Psoas muscle (tissue), 8 donors: ENCODE results near the gene CD4. TPM values are rescaled to one million over a fixed set of nuclear protein-coding genes. Genes with fewer than 3 reads are reported as not detected.

Source experiments
- ATAC-seq, 4 donors: fragments of 200-7000 bp; cut with Tn5 transposase; one replicate each; pipeline ENCODE4 v1.9.1; 2020; ENCODE audit warnings: moderate library complexity in 3 of 4, mild to moderate bottlenecking in 2 of 4
- DNase-seq, 2 donors: peaks; one replicate each; pipeline ENCODE4 v3.0.0-alpha.2; 2020
- H3K27ac ChIP-seq: fragments of 200-600 bp; one replicate; pipeline ENCODE4 v1.8.0; 2022
- H3K27me3 ChIP-seq, 3 donors: fragments of 200-600 bp in 1 of 3; one replicate each; pipeline versions ENCODE4 v1.6.1 to v1.8.0; 2013 to 2022; ENCODE audit warnings: low read length in 2 of 3, mild to moderate bottlenecking in 2 of 3, moderate library complexity in 1 of 3; ENCODE audit not compliant: insufficient read depth in 3 of 3
- H3K36me3 ChIP-seq, 2 donors: fragments of 200-600 bp in 1 of 2; one replicate each; pipeline versions ENCODE4 v1.6.1 to v1.8.0; 2013 to 2022; ENCODE audit warnings: low read depth in 1 of 2, mild to moderate bottlenecking in 1 of 2, moderate library complexity in 1 of 2; ENCODE audit not compliant: insufficient read depth in 1 of 2
- H3K4me1 ChIP-seq: fragments of 200-600 bp; one replicate; pipeline ENCODE4 v1.8.0; 2022
- H3K4me3 ChIP-seq: fragments of 200-600 bp; one replicate; pipeline ENCODE4 v1.8.0; 2022; ENCODE audit warnings: mild to moderate bottlenecking
- H3K9me3 ChIP-seq: fragments of 200-600 bp; one replicate; pipeline ENCODE4 v1.8.0; 2022
- CTCF ChIP-seq: fragments of 200-600 bp; IDR thresholded peaks from one replicate; pipeline ENCODE4 v1.8.0; 2022; ENCODE audit warnings: antibody characterized with exemption
- WGBS, 3 donors: extraction: QIAGEN DNeasy Blood & Tissue Kit; methylation state at CpG; one replicate each; pipeline versions ENCODE4 v1.1.6 to v1.1.7; 2013; 5-methylcytosine and 5-hydroxymethylcytosine counted together
- intact Hi-C, 2 donors: fragments of 100-400 bp; cut with DNase I; formaldehyde crosslinking; loops; one replicate each; pipeline versions ENCODE4 v1.11.0 to v1.14.2; 2022
- polyA plus RNA-seq, 3 donors: library from polyadenylated mRNA; stranded (reverse); fragments of 200-250 nt; gene quantifications; one replicate each; pipeline ENCODE4 v1.2.3, GENCODE V29; 2013
- total RNA-seq, 4 donors: library from RNA; stranded (reverse); fragmentation: NEBNext Ultra II Directional in 2 of 4; extraction: Animal tissue kit (Norgen Biotek cat#: 25700) in 2 of 4; gene quantifications; one replicate each; pipeline versions ENCODE4 v1.2.1 to v1.2.4, GENCODE V29; 2021 to 2023
- donor health status: healthy with polysubstance abuse.
- donor health status: DM: no; HTN: no; CAD: no; lungs with moderate emphysema.
- donor health status: Bipolar disorder and iron deficiency.
- donor health status: healthy.
- donor health status: DM: yes; HTN: yes; CAD: no.
- donor health status: DM: no; HTN: no; CAD: no.
- donor health status: DM: no; HTN: no; CAD: no.
- donor health status: DM: yes; HTN: yes; CAD: no.

Gene CD4
- total and polyA plus RNA-seq, 7 donors, result 0.47 to 4.9 (median 2.3) TPM

DNA sequence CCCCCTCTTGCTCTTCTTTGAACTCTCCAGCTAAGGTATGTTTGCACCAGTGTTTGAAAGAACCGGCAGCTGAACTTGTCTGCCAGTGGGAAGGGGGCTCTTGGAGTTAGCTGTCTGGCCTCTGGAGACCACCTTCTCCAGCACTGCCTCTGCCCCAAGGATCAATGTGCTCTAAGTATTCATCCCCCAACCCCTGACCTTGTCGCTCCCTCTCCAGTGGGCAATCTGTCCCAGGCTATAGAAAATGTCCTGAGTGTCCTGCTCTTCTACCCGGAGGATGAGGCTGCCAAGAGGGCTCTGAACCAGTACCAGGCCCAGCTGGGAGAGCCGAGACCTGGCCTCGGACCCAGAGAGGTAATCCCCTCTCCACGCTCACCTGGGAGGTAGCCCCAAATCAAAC is 41.7 kb downstream of the CD4 start:
- no peak for TF ChIP-seq CTCF
- no peak for ATAC-seq
- intact Hi-C loops, result no loop called here
- no peak for DNase-seq
- no peaks in the 10 kb centered on the region for H3K9me3 ChIP-seq
- 84 to 94% (median 84%) methylated on average over 6 of the region's 6 CpGs for WGBS, 3 donors
- peaks cover 0 to 2% of the 10 kb centered on the region in 2 donors for H3K36me3 ChIP-seq
- no peak overlapping the region for H3K27ac ChIP-seq
- peaks cover 0 to 31% (median 6%) of the 10 kb centered on the region in 3 donors for H3K27me3 ChIP-seq
- no peak overlapping the region for H3K4me3 ChIP-seq
- H3K4me1 ChIP-seq, result no peaks in the 10 kb centered on the region

DNA sequence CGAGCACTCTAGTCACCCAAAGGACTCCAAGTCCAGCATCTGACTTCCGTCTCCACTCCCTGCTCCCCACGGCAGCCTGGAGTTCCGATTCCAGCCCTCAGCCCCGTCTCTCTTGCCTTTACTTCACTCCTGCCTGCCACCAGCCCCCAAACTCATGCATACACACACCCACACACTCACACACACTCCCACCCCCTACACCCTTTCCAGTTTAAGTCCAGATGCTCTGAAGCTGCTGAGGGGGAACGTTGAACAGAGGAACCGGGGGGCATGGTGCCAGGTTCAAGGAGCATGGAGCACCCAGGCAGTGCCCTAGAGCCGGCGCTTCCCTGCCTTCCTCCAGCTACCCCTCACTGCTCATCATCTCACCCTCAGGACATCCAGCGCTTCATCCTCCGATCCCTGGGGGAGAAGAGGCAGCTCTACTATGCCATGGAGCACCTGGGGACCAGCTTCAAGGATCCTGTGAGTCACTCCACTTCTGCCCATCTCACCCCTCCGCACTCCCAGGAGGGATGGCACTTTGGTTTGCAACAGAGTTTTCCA is 42.2 kb downstream of the CD4 start:
- DNase-seq (peak in 1 of 2 donors; percentile 23), ATAC-seq (no peak)
- Histone ChIP-seq H3K27me3 (peaks cover 0 to 25% (median 6%) of the 10 kb centered on the region in 3 donors), H3K27ac (no peak overlapping the region), H3K4me1 (no peaks in the 10 kb centered on the region), H3K9me3 (no peaks in the 10 kb centered on the region), H3K36me3 (peaks cover 0 to 2% of the 10 kb centered on the region in 2 donors), H3K4me3 (no peak overlapping the region)
- intact Hi-C loops, result no loop called here
- no peak for TF ChIP-seq CTCF
- WGBS, 3 donors, result 84 to 85% (median 84%) methylated on average over 12 of the region's 12 CpGs

- peaks cover 0 to 19% (median 6%) of the 10 kb centered on the region in 3 donors for H3K27me3 ChIP-seq
- no peak for TF ChIP-seq CTCF
- intact Hi-C loops, result no loop called here
- H3K4me1 ChIP-seq, result no peaks in the 10 kb centered on the region
- no peak overlapping the region for H3K4me3 ChIP-seq
- H3K27ac ChIP-seq, result no peak overlapping the region
- H3K36me3 ChIP-seq, result peaks cover 0 to 2% of the 10 kb centered on the region in 2 donors
- 93 to 96% (median 95%) methylated on average over 4 of the region's 4 CpGs for WGBS, 3 donors
- ATAC-seq (no peak), DNase-seq (no peak)
- H3K9me3 ChIP-seq, result no peaks in the 10 kb centered on the region
Measured at GRCh38 chr12:6832125-6832524, 42.8 kb downstream of the CD4 start.

DNA sequence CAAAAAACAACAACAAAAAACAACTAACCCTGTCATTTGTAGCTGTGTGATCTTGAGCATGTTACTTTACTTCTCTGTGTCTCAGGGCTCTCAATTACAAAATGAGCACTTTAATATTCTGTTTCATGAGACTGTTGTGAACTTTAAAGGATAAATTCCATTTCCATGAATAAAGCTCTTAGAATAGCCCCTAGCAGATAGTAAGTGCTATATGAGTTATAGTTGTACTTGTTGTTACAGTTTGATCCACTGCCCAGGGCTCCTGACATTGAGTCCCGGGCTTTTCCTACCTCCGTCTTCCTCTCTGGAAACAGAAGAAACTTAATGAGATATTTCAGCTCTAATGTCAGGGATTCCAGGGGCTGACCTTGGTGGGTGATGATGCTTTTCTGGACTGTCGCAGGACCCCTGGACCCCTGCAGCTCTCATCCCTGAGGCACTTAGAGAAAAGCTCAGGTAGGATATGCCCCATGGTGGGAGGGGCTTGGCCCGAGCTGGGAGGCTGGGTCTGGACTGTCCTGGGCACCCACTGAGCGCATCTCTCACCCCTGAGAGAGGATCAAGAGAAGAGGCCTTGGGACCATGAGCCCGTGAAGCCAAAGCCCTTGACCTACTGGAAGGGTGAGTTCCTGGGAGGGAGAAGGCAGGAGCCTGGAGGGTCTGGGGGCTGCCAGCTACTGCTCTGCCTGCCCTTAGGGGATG is 44.0 kb downstream of the CD4 start:
- ATAC-seq (peak in 2 of 4 donors; percentile 25 to 46), DNase-seq (peak in 1 of 2 donors; percentile 13)
- Histone ChIP-seq H3K27ac (no peak overlapping the region), H3K36me3 (peaks cover 0 to 2% of the 10 kb centered on the region in 2 donors), H3K4me3 (no peak overlapping the region), H3K9me3 (no peaks in the 10 kb centered on the region), H3K27me3 (peaks cover 0 to 14% (median 6%) of the 10 kb centered on the region in 3 donors), H3K4me1 (no peaks in the 10 kb centered on the region)
- no peak for TF ChIP-seq CTCF
- 68 to 78% (median 68%) methylated on average over 6 of the region's 6 CpGs for WGBS, 3 donors
- intact Hi-C loops, result no loop called here
